GM23338 (cell line): ENCODE data around the gene ALG5. TPM values are rescaled to one million over a fixed set of nuclear protein-coding genes. Genes with fewer than 3 reads are reported as not detected.

Experiments
- ATAC-seq: fragments of 200-7000 bp; cut with Tn5 transposase; 3 replicates; pipeline ENCODE4 v1.9.1; 2020
- DNase-seq: peaks from one replicate; pipeline ENCODE4 v3.0.0-alpha.2; 2015; ENCODE audit warnings: low spot score
- H2AFZ ChIP-seq: fragments of 200-600 bp; sonication (generic); 2 replicates; pipeline ENCODE4 v1.8.0; 2016; ENCODE audit warnings: antibody characterized with exemption, mild to moderate bottlenecking, moderate library complexity
- H3F3A ChIP-seq: fragments of 200-600 bp; sonication (generic); replicated peaks from 2 replicates; pipeline ENCODE4 v1.8.0; 2017; ENCODE audit warnings: antibody characterized with exemption, mixed run types, low read depth
- H3K27ac ChIP-seq: fragments of 200-600 bp; sonication (generic); 2 replicates; pipeline ENCODE4 v1.6.1; 2016; ENCODE audit warnings: low read depth
- H3K27me3 ChIP-seq: fragments of 200-600 bp; sonication (generic); 2 replicates; pipeline ENCODE4 v1.8.0; 2016; ENCODE audit warnings: mild to moderate bottlenecking, mixed run types, moderate library complexity; ENCODE audit not compliant: insufficient read depth
- H3K36me3 ChIP-seq: fragments of 200-600 bp; sonication (generic); 2 replicates; pipeline ENCODE4 v1.8.0; 2016; ENCODE audit warnings: mild to moderate bottlenecking; ENCODE audit not compliant: insufficient read depth
- H3K4me1 ChIP-seq: fragments of 200-600 bp; sonication (generic); 2 replicates; pipeline ENCODE4 v1.8.0; 2016; ENCODE audit warnings: mild to moderate bottlenecking, moderate library complexity; ENCODE audit not compliant: insufficient read depth
- H3K4me2 ChIP-seq: fragments of 200-600 bp; sonication (generic); 2 replicates; pipeline ENCODE4 v1.7.1; 2017; ENCODE audit warnings: mixed run types
- H3K4me3 ChIP-seq: fragments of 200-600 bp; sonication (generic); 2 replicates; pipeline ENCODE4 v1.6.1; 2016; ENCODE audit warnings: mixed run types
- H3K79me2 ChIP-seq: fragments of 200-600 bp; sonication (generic); replicated peaks from 2 replicates; pipeline ENCODE4 v1.8.0; 2017; ENCODE audit warnings: mild to moderate bottlenecking; ENCODE audit not compliant: insufficient read depth
- H3K9me2 ChIP-seq: fragments of 200-600 bp; sonication (generic); 2 replicates; pipeline ENCODE4 v1.8.0; 2017; ENCODE audit not compliant: insufficient read depth
- H4K20me1 ChIP-seq: fragments of 200-600 bp; sonication (generic); replicated peaks from 2 replicates; pipeline ENCODE4 v1.8.0; 2017; ENCODE audit warnings: mild to moderate bottlenecking; ENCODE audit not compliant: insufficient read depth
- H3K27ac Mint-ChIP-seq: 2 replicates; pipeline ENCODE4 v1.8.0; 2020; ENCODE audit warnings: inconsistent platforms, mild to moderate bottlenecking, moderate library complexity, mixed read lengths
- H3K27me3 Mint-ChIP-seq: 3 replicates; pipeline ENCODE4 v1.8.0; 2022; ENCODE audit warnings: low read depth, mild to moderate bottlenecking, moderate library complexity, mixed read lengths, inconsistent platforms; ENCODE audit not compliant: insufficient read depth, poor library complexity
- H3K36me3 Mint-ChIP-seq: 3 replicates; pipeline ENCODE4 v1.8.0; 2021; ENCODE audit warnings: low read depth, mild to moderate bottlenecking, inconsistent platforms, moderate library complexity, mixed read lengths
- H3K4me1 Mint-ChIP-seq: 3 replicates; pipeline ENCODE4 v1.8.0; 2020; ENCODE audit warnings: mild to moderate bottlenecking, inconsistent platforms, mixed read lengths
- H3K4me3 Mint-ChIP-seq: 3 replicates; pipeline ENCODE4 v1.8.0; 2021; ENCODE audit warnings: moderate library complexity, mild to moderate bottlenecking, inconsistent platforms, mixed read lengths
- H3K9me3 Mint-ChIP-seq: 3 replicates; pipeline ENCODE4 v1.8.0; 2020; ENCODE audit warnings: moderate library complexity, mild to moderate bottlenecking, inconsistent platforms, mixed read lengths
- CREB1 ChIP-seq: fragments of 250-450 bp; sonication (Bioruptor Pico); IDR thresholded peaks from 2 replicates; pipeline ENCODE4 v1.5.0; 2020; ENCODE audit warnings: low read depth, mild to moderate bottlenecking, moderate library complexity
- ETS1 ChIP-seq: IDR thresholded peaks from 2 replicates; pipeline ENCODE4 v1.6.1; 2016; ENCODE audit warnings: antibody characterized with exemption
- EZH2 ChIP-seq: fragments of 200-600 bp; sonication (generic); IDR thresholded peaks from one replicate; pipeline ENCODE4 v1.8.0; 2017; ENCODE audit warnings: antibody characterized with exemption, mild to moderate bottlenecking, low read depth; ENCODE audit not compliant: unreplicated experiment
- EZH2phosphoT487 ChIP-seq: fragments of 200-600 bp; sonication (generic); IDR thresholded peaks from one replicate; pipeline ENCODE4 v1.8.1; 2018; ENCODE audit warnings: antibody characterized with exemption; ENCODE audit not compliant: unreplicated experiment
- JUNB ChIP-seq: IDR thresholded peaks from one replicate; pipeline ENCODE4 v1.6.1; 2016; ENCODE audit warnings: antibody characterized with exemption; ENCODE audit not compliant: unreplicated experiment
- ZNF114 ChIP-seq: fragments of 250-450 bp; sonication (Bioruptor Pico); IDR thresholded peaks from 2 replicates; pipeline ENCODE4 v1.5.0; 2020; ENCODE audit warnings: mild to moderate bottlenecking, moderate library complexity
- ZNF331 ChIP-seq: fragments of 250-450 bp; sonication (Bioruptor Pico); IDR thresholded peaks from 2 replicates; pipeline ENCODE4 v1.5.0; 2020; ENCODE audit warnings: low read depth, mild to moderate bottlenecking, moderate library complexity
- polyA plus RNA-seq: library from polyadenylated mRNA; unstranded; fragments of >200 nt; fragmentation: Nextera tagmentation; extraction: Ambion mirVana; gene quantifications from 2 replicates; pipeline ENCODE4 v1.2.1, GENCODE V29; 2016
- total RNA-seq: library from RNA; depleted of rRNA; stranded (reverse); fragments of >200 nt; shearing (Covaris generic); gene quantifications from 2 replicates; pipeline ENCODE4 v1.2.3, GENCODE V29; 2014
- TF ChIP-seq, protein P1 (sequence below), 2 experiments: fragments of 200-600 bp in 1 of 2; sonication (generic) in 1 of 2; conservative IDR thresholded peaks; 2 replicates each; pipeline versions ENCODE4 v1.5.1 to v1.6.1; 2016 to 2017; ENCODE audit warnings: antibody characterized with exemption in 2 of 2, low read depth in 2 of 2, mild to moderate bottlenecking in 2 of 2, moderate library complexity in 1 of 2
- TF ChIP-seq, protein P2 (sequence below): fragments of 250-450 bp; sonication (Bioruptor Pico); IDR thresholded peaks from 2 replicates; pipeline ENCODE4 v1.5.0; 2020; ENCODE audit warnings: mild to moderate bottlenecking, moderate library complexity

The ALG5 gene
- total and polyA plus RNA-seq, 2 experiments from 2014 or later, result 15.6 to 34.0 TPM

DNA sequence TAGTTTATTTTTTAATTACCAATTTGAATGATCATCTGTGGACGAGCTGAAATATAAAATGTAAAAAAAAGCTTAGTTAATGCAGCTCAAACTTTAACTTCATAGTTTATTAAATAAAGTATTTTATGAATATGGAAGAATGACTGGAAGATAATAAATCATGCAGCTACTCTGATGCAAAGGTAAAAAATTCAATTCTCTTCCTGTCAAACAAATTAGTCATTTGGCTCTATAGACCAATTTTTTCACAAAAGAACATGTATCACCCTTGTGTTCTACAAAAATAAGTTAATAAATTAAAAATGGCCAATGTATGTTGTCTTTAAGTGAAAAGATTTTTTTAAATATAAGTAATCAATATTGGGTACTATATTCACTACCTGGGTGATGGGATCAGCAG, 27.6 kb upstream of the ALG5 start:
- DNase-seq, result no peak
- TF ChIP-seq EZH2phosphoT487 (no peak), CREB1 (CRISPR knock-in tag) (no peak), ZNF331 (no peak), EZH2 (no peak), ZNF114 (CRISPR knock-in tag) (no peak), ETS1 (no peak), JUNB (no peak)
- TF ChIP-seq, protein P1, sequence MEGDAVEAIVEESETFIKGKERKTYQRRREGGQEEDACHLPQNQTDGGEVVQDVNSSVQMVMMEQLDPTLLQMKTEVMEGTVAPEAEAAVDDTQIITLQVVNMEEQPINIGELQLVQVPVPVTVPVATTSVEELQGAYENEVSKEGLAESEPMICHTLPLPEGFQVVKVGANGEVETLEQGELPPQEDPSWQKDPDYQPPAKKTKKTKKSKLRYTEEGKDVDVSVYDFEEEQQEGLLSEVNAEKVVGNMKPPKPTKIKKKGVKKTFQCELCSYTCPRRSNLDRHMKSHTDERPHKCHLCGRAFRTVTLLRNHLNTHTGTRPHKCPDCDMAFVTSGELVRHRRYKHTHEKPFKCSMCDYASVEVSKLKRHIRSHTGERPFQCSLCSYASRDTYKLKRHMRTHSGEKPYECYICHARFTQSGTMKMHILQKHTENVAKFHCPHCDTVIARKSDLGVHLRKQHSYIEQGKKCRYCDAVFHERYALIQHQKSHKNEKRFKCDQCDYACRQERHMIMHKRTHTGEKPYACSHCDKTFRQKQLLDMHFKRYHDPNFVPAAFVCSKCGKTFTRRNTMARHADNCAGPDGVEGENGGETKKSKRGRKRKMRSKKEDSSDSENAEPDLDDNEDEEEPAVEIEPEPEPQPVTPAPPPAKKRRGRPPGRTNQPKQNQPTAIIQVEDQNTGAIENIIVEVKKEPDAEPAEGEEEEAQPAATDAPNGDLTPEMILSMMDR (conservative IDR thresholded peaks at IDR 0.05; ENCODE audit: low read depth in 2 of 2), result no peak
- peaks cover 67% of the 10 kb centered on the region for H3K36me3 Mint-ChIP-seq
- no peaks in the 10 kb centered on the region for H3K27me3 Mint-ChIP-seq
- no peaks in the 10 kb centered on the region for H3K79me2 ChIP-seq
- H3K27ac Mint-ChIP-seq, result no peak overlapping the region
- H3K4me3 ChIP-seq, result no peak overlapping the region
- H3F3A ChIP-seq, result no peaks in the 10 kb centered on the region
- H3K4me3 Mint-ChIP-seq, result no peak overlapping the region
- peaks cover 65% of the 10 kb centered on the region for H3K36me3 ChIP-seq
- H3K27me3 ChIP-seq, result no peaks in the 10 kb centered on the region
- no peak overlapping the region for H3K4me2 ChIP-seq
- no peak overlapping the region for H2AFZ ChIP-seq
- no peaks in the 10 kb centered on the region for H3K9me2 ChIP-seq
- H3K4me1 ChIP-seq, result no peaks in the 10 kb centered on the region
- no peak for ATAC-seq
- H4K20me1 ChIP-seq, result no peaks in the 10 kb centered on the region; the same call in 1 of the 2 replicates
- no peaks in the 10 kb centered on the region for H3K4me1 Mint-ChIP-seq
- no peaks in the 10 kb centered on the region for H3K9me3 Mint-ChIP-seq
- no peak overlapping the region for H3K27ac ChIP-seq

DNA sequence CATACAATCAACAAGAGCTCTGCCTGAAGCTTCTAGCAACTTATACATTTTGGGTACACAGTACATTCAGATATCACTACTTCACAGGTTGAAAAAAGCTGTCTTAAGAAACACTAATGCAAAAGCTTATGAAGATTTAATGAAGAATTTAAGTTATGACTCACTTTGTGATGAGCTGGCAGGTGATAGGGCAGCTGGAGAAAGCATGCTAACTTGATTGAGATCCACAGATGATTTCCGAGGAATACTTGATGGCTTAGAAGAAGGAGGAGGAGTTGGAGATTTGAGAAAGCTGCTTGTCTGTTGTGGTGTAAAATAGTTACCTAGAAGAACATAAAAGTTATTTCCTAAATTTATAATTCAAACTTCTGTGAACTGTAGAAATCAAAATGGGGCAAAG, 24.7 kb upstream of the ALG5 start:
- H3K4me1 Mint-ChIP-seq, result no peaks in the 10 kb centered on the region
- Histone ChIP-seq H3F3A (no peaks in the 10 kb centered on the region), H3K9me2 (no peaks in the 10 kb centered on the region), H2AFZ (no peak overlapping the region), H3K79me2 (no peaks in the 10 kb centered on the region), H3K27ac (no peak overlapping the region), H4K20me1 (no peaks in the 10 kb centered on the region; the same call in 1 of the 2 replicates), H3K4me3 (no peak overlapping the region), H3K36me3 (peaks cover 71% of the 10 kb centered on the region; the same call in 1 of the 2 replicates), H3K4me2 (no peak overlapping the region), H3K4me1 (no peaks in the 10 kb centered on the region), H3K27me3 (no peaks in the 10 kb centered on the region)
- DNase-seq (no peak), ATAC-seq (no peak)
- no peaks in the 10 kb centered on the region for H3K9me3 Mint-ChIP-seq
- H3K36me3 Mint-ChIP-seq, result peaks cover 60% of the 10 kb centered on the region; the same call in 2 of the 3 replicates
- H3K4me3 Mint-ChIP-seq, result no peak overlapping the region
- H3K27me3 Mint-ChIP-seq, result no peaks in the 10 kb centered on the region
- H3K27ac Mint-ChIP-seq, result no peak overlapping the region
- TF ChIP-seq EZH2 (no peak), JUNB (no peak), ZNF331 (no peak), ETS1 (no peak)
- TF ChIP-seq, protein P2, sequence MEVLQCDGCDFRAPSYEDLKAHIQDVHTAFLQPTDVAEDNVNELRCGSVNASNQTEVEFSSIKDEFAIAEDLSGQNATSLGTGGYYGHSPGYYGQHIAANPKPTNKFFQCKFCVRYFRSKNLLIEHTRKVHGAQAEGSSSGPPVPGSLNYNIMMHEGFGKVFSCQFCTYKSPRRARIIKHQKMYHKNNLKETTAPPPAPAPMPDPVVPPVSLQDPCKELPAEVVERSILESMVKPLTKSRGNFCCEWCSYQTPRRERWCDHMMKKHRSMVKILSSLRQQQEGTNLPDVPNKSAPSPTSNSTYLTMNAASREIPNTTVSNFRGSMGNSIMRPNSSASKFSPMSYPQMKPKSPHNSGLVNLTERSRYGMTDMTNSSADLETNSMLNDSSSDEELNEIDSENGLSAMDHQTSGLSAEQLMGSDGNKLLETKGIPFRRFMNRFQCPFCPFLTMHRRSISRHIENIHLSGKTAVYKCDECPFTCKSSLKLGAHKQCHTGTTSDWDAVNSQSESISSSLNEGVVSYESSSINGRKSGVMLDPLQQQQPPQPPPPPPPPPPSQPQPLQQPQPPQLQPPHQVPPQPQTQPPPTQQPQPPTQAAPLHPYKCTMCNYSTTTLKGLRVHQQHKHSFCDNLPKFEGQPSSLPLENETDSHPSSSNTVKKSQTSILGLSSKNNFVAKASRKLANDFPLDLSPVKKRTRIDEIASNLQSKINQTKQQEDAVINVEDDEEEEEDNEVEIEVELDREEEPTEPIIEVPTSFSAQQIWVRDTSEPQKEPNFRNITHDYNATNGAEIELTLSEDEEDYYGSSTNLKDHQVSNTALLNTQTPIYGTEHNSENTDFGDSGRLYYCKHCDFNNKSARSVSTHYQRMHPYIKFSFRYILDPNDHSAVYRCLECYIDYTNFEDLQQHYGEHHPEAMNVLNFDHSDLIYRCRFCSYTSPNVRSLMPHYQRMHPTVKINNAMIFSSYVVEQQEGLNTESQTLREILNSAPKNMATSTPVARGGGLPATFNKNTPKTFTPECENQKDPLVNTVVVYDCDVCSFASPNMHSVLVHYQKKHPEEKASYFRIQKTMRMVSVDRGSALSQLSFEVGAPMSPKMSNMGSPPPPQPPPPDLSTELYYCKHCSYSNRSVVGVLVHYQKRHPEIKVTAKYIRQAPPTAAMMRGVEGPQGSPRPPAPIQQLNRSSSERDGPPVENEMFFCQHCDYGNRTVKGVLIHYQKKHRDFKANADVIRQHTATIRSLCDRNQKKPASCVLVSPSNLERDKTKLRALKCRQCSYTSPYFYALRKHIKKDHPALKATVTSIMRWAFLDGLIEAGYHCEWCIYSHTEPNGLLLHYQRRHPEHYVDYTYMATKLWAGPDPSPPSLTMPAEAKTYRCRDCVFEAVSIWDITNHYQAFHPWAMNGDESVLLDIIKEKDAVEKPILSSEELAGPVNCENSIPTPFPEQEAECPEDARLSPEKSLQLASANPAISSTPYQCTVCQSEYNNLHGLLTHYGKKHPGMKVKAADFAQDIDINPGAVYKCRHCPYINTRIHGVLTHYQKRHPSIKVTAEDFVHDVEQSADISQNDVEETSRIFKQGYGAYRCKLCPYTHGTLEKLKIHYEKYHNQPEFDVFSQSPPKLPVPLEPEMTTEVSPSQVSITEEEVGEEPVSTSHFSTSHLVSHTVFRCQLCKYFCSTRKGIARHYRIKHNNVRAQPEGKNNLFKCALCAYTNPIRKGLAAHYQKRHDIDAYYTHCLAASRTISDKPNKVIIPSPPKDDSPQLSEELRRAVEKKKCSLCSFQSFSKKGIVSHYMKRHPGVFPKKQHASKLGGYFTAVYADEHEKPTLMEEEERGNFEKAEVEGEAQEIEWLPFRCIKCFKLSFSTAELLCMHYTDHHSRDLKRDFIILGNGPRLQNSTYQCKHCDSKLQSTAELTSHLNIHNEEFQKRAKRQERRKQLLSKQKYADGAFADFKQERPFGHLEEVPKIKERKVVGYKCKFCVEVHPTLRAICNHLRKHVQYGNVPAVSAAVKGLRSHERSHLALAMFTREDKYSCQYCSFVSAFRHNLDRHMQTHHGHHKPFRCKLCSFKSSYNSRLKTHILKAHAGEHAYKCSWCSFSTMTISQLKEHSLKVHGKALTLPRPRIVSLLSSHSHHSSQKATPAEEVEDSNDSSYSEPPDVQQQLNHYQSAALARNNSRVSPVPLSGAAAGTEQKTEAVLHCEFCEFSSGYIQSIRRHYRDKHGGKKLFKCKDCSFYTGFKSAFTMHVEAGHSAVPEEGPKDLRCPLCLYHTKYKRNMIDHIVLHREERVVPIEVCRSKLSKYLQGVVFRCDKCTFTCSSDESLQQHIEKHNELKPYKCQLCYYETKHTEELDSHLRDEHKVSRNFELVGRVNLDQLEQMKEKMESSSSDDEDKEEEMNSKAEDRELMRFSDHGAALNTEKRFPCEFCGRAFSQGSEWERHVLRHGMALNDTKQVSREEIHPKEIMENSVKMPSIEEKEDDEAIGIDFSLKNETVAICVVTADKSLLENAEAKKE (CRISPR knock-in tag), result no peak
